ENCODE data around the gene SNX4.

The SNX4 gene

GRCh38 chr3:125477701-125478100 lies 42.3 kb downstream of the SNX4 start:
- no peak overlapping the region for H3K27ac ChIP-seq
- H3K4me1 ChIP-seq = no peaks in the 10 kb centered on the region
- H3K36me3 ChIP-seq = peaks cover 87% of the 10 kb centered on the region
- H3K9me3 ChIP-seq = no peaks in the 10 kb centered on the region
- H3K4me2 ChIP-seq = no peak overlapping the region
- no peaks in the 10 kb centered on the region for H3K27me3 ChIP-seq
- H3K4me3 ChIP-seq = no peak overlapping the region
- 0 out of 2 replicates have a peak, but pooled peaks cover 9% of the 10 kb centered on the region for H4K20me1 ChIP-seq
- no peak for TF ChIP-seq Cebpa-rat (IDR thresholded peaks at IDR 0.05)
- no peak overlapping the region for H3K9ac ChIP-seq

- Histone ChIP-seq H3K27me3 (no peaks in the 10 kb centered on the region), H3K27ac (no peak overlapping the region), H3K9me3 (peaks cover 17% of the 10 kb centered on the region; the same call in 1 of the 2 replicates), H3K9ac (no peak overlapping the region), H3K36me3 (peaks cover 87% of the 10 kb centered on the region), H4K20me1 (no peaks in the 10 kb centered on the region), H3K4me3 (no peak overlapping the region), H3K4me2 (no peak overlapping the region), H3K4me1 (no peaks in the 10 kb centered on the region)
- TF ChIP-seq Cebpa-rat (IDR thresholded peaks at IDR 0.05) = no peak
These were observed 49.3 kb downstream of the SNX4 start for GRCh38 chr3:125470671-125471070.

- no peaks in the 10 kb centered on the region for H3K27me3 ChIP-seq
- no peak overlapping the region for H3K27ac ChIP-seq
- TF ChIP-seq Cebpa-rat (IDR thresholded peaks at IDR 0.05) = no peak
- H3K9me3 ChIP-seq = peaks cover 9% of the 10 kb centered on the region; the same call in 1 of the 2 replicates
- H3K4me3 ChIP-seq = no peak overlapping the region
- H3K36me3 ChIP-seq = peaks cover 89% of the 10 kb centered on the region
- no peaks in the 10 kb centered on the region; the same call in 1 of the 2 replicates for H4K20me1 ChIP-seq
- no peak overlapping the region for H3K9ac ChIP-seq
- no peaks in the 10 kb centered on the region for H3K4me1 ChIP-seq
- no peak overlapping the region for H3K4me2 ChIP-seq
These were observed 57.2 kb downstream of the SNX4 start for GRCh38 chr3:125462722-125463299.

- Histone ChIP-seq H3K9ac (no peak overlapping the region), H3K36me3 (peaks cover 89% of the 10 kb centered on the region), H3K4me2 (no peak overlapping the region), H3K27ac (no peak overlapping the region), H3K9me3 (0 out of 2 replicates have a peak, but pooled peaks cover 2% of the 10 kb centered on the region), H3K4me1 (no peaks in the 10 kb centered on the region), H3K4me3 (no peak overlapping the region), H3K27me3 (no peaks in the 10 kb centered on the region), H4K20me1 (no peaks in the 10 kb centered on the region; the same call in 1 of the 2 replicates)
- TF ChIP-seq Cebpa-rat (IDR thresholded peaks at IDR 0.05) = no peak
These were observed 58.1 kb downstream of the SNX4 start for GRCh38 chr3:125461896-125462295.

- H3K36me3 ChIP-seq = peaks cover 91% of the 10 kb centered on the region
These were observed 59.8 kb downstream of the SNX4 start for GRCh38 chr3:125460233-125460632.

GRCh38 chr3:125443923-125444322 lies 76.1 kb downstream of the SNX4 start:
- H4K20me1 ChIP-seq = no peaks in the 10 kb centered on the region
- H3K27me3 ChIP-seq = no peaks in the 10 kb centered on the region
- no peak overlapping the region for H3K4me2 ChIP-seq
- H3K4me1 ChIP-seq = no peaks in the 10 kb centered on the region
- no peak overlapping the region for H3K27ac ChIP-seq
- TF ChIP-seq Cebpa-rat (IDR thresholded peaks at IDR 0.05) = no peak
- H3K36me3 ChIP-seq = peaks cover 50% of the 10 kb centered on the region
- no peak overlapping the region for H3K9ac ChIP-seq
- H3K9me3 ChIP-seq = peaks cover 15% of the 10 kb centered on the region
- H3K4me3 ChIP-seq = no peak overlapping the region

More at GRCh38 chr3:125460233-125460632, 59.8 kb downstream of the SNX4 start:
- Histone ChIP-seq H3K4me2 (no peak overlapping the region), H3K9me3 (no peaks in the 10 kb centered on the region), H3K4me1 (no peaks in the 10 kb centered on the region), H3K9ac (no peak overlapping the region), H3K4me3 (no peak overlapping the region), H3K27ac (no peak overlapping the region), H3K27me3 (no peaks in the 10 kb centered on the region), H4K20me1 (no peaks in the 10 kb centered on the region; the same call in 1 of the 2 replicates)
- TF ChIP-seq Cebpa-rat (IDR thresholded peaks at IDR 0.05) = no peak

GRCh38 chr3:125442506-125442905 lies 77.5 kb downstream of the SNX4 start:
- H3K27ac ChIP-seq = no peak overlapping the region
- no peak overlapping the region for H3K4me3 ChIP-seq
- no peak overlapping the region for H3K4me2 ChIP-seq
- no peak for TF ChIP-seq Cebpa-rat (IDR thresholded peaks at IDR 0.05)
- peaks cover 15% of the 10 kb centered on the region for H3K9me3 ChIP-seq
- no peaks in the 10 kb centered on the region for H4K20me1 ChIP-seq
- H3K36me3 ChIP-seq = peaks cover 36% of the 10 kb centered on the region
- no peaks in the 10 kb centered on the region for H3K27me3 ChIP-seq
- no peaks in the 10 kb centered on the region for H3K4me1 ChIP-seq
- no peak overlapping the region for H3K9ac ChIP-seq

- no peaks in the 10 kb centered on the region for H4K20me1 ChIP-seq
- no peak for TF ChIP-seq Cebpa-rat (IDR thresholded peaks at IDR 0.05)
- no peak overlapping the region for H3K4me2 ChIP-seq
- H3K27ac ChIP-seq = no peak overlapping the region
- H3K4me1 ChIP-seq = 0 out of 2 replicates have a peak, but pooled peaks cover 4% of the 10 kb centered on the region
- peaks cover 15% of the 10 kb centered on the region for H3K9me3 ChIP-seq
- H3K36me3 ChIP-seq = peaks cover 21% of the 10 kb centered on the region
- H3K4me3 ChIP-seq = no peak overlapping the region
- H3K27me3 ChIP-seq = no peaks in the 10 kb centered on the region
- no peak overlapping the region for H3K9ac ChIP-seq
These were observed 79.0 kb downstream of the SNX4 start for GRCh38 chr3:125440970-125441369.

GRCh38 chr3:125440559-125440955 lies 79.4 kb downstream of the SNX4 start:
- H3K9me3 ChIP-seq = peaks cover 15% of the 10 kb centered on the region
- peaks cover 17% of the 10 kb centered on the region for H3K36me3 ChIP-seq
- no peaks in the 10 kb centered on the region for H4K20me1 ChIP-seq
- TF ChIP-seq Cebpa-rat (IDR thresholded peaks at IDR 0.05) = no peak
- H3K4me3 ChIP-seq = no peak overlapping the region
- H3K4me1 ChIP-seq = 0 out of 2 replicates have a peak, but pooled peaks cover 4% of the 10 kb centered on the region
- no peaks in the 10 kb centered on the region for H3K27me3 ChIP-seq
- no peak overlapping the region for H3K4me2 ChIP-seq
- no peak overlapping the region for H3K9ac ChIP-seq
- H3K27ac ChIP-seq = no peak overlapping the region

- H4K20me1 ChIP-seq = no peaks in the 10 kb centered on the region
- TF ChIP-seq Cebpa-rat (IDR thresholded peaks at IDR 0.05) = no peak
- peaks cover 21% of the 10 kb centered on the region for H3K4me1 ChIP-seq
- H3K36me3 ChIP-seq = no peaks in the 10 kb centered on the region
- H3K9ac ChIP-seq = no peak overlapping the region
- no peaks in the 10 kb centered on the region for H3K27me3 ChIP-seq
- H3K27ac ChIP-seq = no peak overlapping the region
- no peak overlapping the region for H3K4me3 ChIP-seq
- H3K9me3 ChIP-seq = peaks cover 5% of the 10 kb centered on the region
- H3K4me2 ChIP-seq = no peak overlapping the region
These were observed 82.2 kb downstream of the SNX4 start for GRCh38 chr3:125437631-125438435.

Data from BLaER1 (cell line).